Measurements from ENCODE around the gene DTWD2.

DNA sequence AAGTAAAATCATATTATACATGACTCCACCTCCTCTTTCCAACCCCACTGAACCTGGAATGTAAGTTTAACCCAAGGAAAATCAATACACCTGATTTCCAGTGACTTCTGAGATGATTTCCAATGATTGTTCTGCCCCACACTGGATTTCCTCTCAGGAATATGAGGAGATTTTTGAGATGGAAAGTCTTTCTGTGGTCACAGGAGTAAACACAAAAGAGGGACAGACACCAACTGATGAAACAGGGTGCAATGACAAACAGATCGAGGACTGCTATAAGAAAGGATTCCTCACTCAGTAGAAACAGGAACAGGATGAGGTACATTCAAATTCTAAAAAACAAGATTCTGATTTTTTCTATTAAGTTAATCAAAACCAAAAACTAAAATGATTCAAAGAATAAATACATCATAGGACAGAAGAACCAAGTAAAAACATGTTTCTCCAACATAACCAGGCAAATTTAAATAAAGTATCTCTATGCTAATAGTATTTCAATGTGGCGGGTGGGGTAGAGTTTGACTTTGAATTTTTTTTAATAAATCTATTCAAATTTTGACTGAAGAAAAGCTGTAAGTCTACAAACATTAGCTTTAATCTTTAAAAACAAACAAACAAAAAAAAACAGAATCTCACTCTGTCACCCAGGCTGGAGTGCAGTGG, 42.1 kb downstream of the DTWD2 start:
- TF ChIP-seq, protein P1, sequence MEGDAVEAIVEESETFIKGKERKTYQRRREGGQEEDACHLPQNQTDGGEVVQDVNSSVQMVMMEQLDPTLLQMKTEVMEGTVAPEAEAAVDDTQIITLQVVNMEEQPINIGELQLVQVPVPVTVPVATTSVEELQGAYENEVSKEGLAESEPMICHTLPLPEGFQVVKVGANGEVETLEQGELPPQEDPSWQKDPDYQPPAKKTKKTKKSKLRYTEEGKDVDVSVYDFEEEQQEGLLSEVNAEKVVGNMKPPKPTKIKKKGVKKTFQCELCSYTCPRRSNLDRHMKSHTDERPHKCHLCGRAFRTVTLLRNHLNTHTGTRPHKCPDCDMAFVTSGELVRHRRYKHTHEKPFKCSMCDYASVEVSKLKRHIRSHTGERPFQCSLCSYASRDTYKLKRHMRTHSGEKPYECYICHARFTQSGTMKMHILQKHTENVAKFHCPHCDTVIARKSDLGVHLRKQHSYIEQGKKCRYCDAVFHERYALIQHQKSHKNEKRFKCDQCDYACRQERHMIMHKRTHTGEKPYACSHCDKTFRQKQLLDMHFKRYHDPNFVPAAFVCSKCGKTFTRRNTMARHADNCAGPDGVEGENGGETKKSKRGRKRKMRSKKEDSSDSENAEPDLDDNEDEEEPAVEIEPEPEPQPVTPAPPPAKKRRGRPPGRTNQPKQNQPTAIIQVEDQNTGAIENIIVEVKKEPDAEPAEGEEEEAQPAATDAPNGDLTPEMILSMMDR (IDR thresholded peaks at IDR 0.05): no peak
- TF ChIP-seq POLR2A (IDR thresholded peaks at IDR 0.05): no peak
